ENCODE measurements around the gene GSTK1. TPM values are rescaled to one million over a fixed set of nuclear protein-coding genes. Genes with fewer than 3 reads are reported as not detected.

GSTK1 gene
- total and polyA plus RNA-seq, 9 of the 15 experiments (the other 6 are each of a cell fraction or from before 2014, with no cell fraction given) = 155 to 441 (median 233) TPM

- peak; percentile 87 for ATAC-seq
- no peaks in the 10 kb centered on the region for H3K9me1 ChIP-seq (ENCODE audit: control insufficient read depth, insufficient read depth, low read length)
- H3K27me3 ChIP-seq (ENCODE audit: control insufficient read depth in 2 of 2, insufficient read depth in 2 of 2, low read length in 2 of 2) = no peaks in the 10 kb centered on the region
- intact Hi-C loops (cut with micrococcal nuclease) (loop anchor here (1.0 kb wide), 2 partner anchors 17 to 159 kb away; no protein-coding TSS in a partner anchor), in situ Hi-C loops (cut with MboI) (no loop called here)
- H2AFZ ChIP-seq (ENCODE audit: low read depth, low read length) = peak overlapping the region; percentile 89
- 4% methylated on average over 4 of the region's 4 CpGs for WGBS (ENCODE audit: insufficient coverage, low coverage, missing lambda C conversion rate)
- peak overlapping the region; percentile 84 for H3K27ac ChIP-seq (ENCODE audit: extremely low read depth, low read depth, low read length)
- peak; percentile 72 to 92 (median 82) for DNase-seq (ENCODE audit: extremely low read depth in 1 of 4, low spot score in 3 of 4)
- peak overlapping the region; percentile 62 for H3K4me2 ChIP-seq (ENCODE audit: insufficient read depth, low read length)
- no peaks in the 10 kb centered on the region for H3K79me2 ChIP-seq (ENCODE audit: control insufficient read depth, insufficient read depth, low read length)
- POLR2A ChIA-PET = interaction anchor here (0.7 kb wide), 2 partner anchors 12 to 401 kb away, joined by 3 read pairs; no protein-coding TSS in a partner anchor
- BruUV-seq (replicated peaks) = no TSS peak
- H4K20me1 ChIP-seq (replicated peaks; ENCODE audit: control insufficient read depth, insufficient read depth, low read length) = no peaks in the 10 kb centered on the region
- 0 out of 2 replicates have a peak, but pooled peaks cover 1% of the 10 kb centered on the region for H3K9me3 ChIP-seq (replicated peaks; ENCODE audit: control insufficient read depth, insufficient read depth, low read depth, low read length)
- peak; percentile 91 for FAIRE-seq
- peak overlapping the region; percentile 58 to 61; a peak in 3 of 4 replicates for H3K9ac ChIP-seq (ENCODE audit: insufficient read depth in 1 of 2, low read depth in 2 of 2, low read length in 2 of 2)
- H3K4me1 ChIP-seq (replicated peaks in 1 of 2; ENCODE audit: control insufficient read depth in 2 of 2, insufficient read depth in 2 of 2, low read length in 2 of 2) = peaks cover 5 to 45% of the 10 kb centered on the region in 2 experiments; a peak in 4 of 5 replicates
- no peak overlapping the region for H3K4me3 ChIP-seq
- CTCF ChIA-PET (ENCODE audit: low intra/inter-chr PET ratio) = no interaction called here
- H3K36me3 ChIP-seq (ENCODE audit: control insufficient read depth, insufficient read depth, low read length) = no peaks in the 10 kb centered on the region
- TF ChIP-seq ATF7 (IDR thresholded peaks at IDR 0.05) = peak; percentile 36; the same call in 1 of the 2 replicates
- TF ChIP-seq YY1 (IDR thresholded peaks at IDR 0.05; ENCODE audit: borderline replicate concordance in 1 of 3, control insufficient read depth in 1 of 3, extremely low read depth in 1 of 3, insufficient read depth in 3 of 3, insufficient read length in 1 of 3, insufficient replicate concordance in 2 of 3, low read depth in 1 of 3, low read length in 2 of 3) = no peak
- TF ChIP-seq TAF7 (tag; IDR thresholded peaks at IDR 0.05) = no peak
- TF ChIP-seq ZNF253 (CRISPR knock-in tag; conservative IDR thresholded peaks at IDR 0.05) = no peak
- peak; percentile 72; the same call in 1 of the 2 replicates for TF ChIP-seq EHMT2 (IDR thresholded peaks at IDR 0.05)
- TF ChIP-seq DPF2 (IDR thresholded peaks at IDR 0.05) = peak; percentile 87
- TF ChIP-seq ZNF785 (CRISPR knock-in tag; IDR thresholded peaks at IDR 0.05) = no peak
- 0 out of 2 replicates have a peak, but pooled peaks have one; percentile 14 for TF ChIP-seq DNMT1 (IDR thresholded peaks at IDR 0.05)
- TF ChIP-seq LCOR (CRISPR knock-in tag; IDR thresholded peaks at IDR 0.05) = no peak
- TF ChIP-seq ZC3H11A (IDR thresholded peaks at IDR 0.05; ENCODE audit: low read depth, low read length) = no peak
- TF ChIP-seq ZBTB17 (CRISPR knock-in tag; IDR thresholded peaks at IDR 0.05) = no peak
- TF ChIP-seq KAT8 (IDR thresholded peaks at IDR 0.05; ENCODE audit: low read depth) = no peak
- TF ChIP-seq ELK3 (CRISPR knock-in tag; IDR thresholded peaks at IDR 0.05) = no peak
- 0 out of 2 replicates have a peak, but pooled peaks have one; percentile 29 for TF ChIP-seq ZBTB12 (CRISPR knock-in tag; IDR thresholded peaks at IDR 0.05)
- peak; percentile 94 for TF ChIP-seq CREM (IDR thresholded peaks at IDR 0.05; ENCODE audit: low read depth)
- peak; percentile 49; the same call in 1 of the 2 replicates for TF ChIP-seq ZBTB2 (IDR thresholded peaks at IDR 0.05)
- TF ChIP-seq NCOA1 (IDR thresholded peaks at IDR 0.05; ENCODE audit: low read depth) = no peak
- TF ChIP-seq OTX1 (CRISPR knock-in tag; IDR thresholded peaks at IDR 0.05) = no peak
- peak; percentile 86 for TF ChIP-seq TCF3 (CRISPR knock-in tag; IDR thresholded peaks at IDR 0.05)
- 0 out of 2 replicates have a peak, but pooled peaks have one; percentile 41 for TF ChIP-seq TRIM28 (IDR thresholded peaks at IDR 0.05)
- TF ChIP-seq CBX1 (IDR thresholded peaks at IDR 0.05; ENCODE audit: low read depth) = no peak
- no peak for TF ChIP-seq BHLHE40 (IDR thresholded peaks at IDR 0.05; ENCODE audit: low read length)
Observed at GRCh38 chr7:143256932-143257331, 6.3 kb upstream of the GSTK1 start.

All from K562 (cell line).